GM18502 (cell line): ENCODE measurements around the gene NACC1.
A peak's percentile ranks its signal among the peaks of the same experiment; 100 is the strongest.

Experiments
- ATAC-seq: cut with Tn5 transposase; IDR thresholded peaks from one replicate; pipeline ENCODE4 v1.9.1; 2021; ENCODE audit warnings: mild to moderate bottlenecking; ENCODE audit not compliant: unreplicated experiment, poor library complexity

The NACC1 gene

DNA sequence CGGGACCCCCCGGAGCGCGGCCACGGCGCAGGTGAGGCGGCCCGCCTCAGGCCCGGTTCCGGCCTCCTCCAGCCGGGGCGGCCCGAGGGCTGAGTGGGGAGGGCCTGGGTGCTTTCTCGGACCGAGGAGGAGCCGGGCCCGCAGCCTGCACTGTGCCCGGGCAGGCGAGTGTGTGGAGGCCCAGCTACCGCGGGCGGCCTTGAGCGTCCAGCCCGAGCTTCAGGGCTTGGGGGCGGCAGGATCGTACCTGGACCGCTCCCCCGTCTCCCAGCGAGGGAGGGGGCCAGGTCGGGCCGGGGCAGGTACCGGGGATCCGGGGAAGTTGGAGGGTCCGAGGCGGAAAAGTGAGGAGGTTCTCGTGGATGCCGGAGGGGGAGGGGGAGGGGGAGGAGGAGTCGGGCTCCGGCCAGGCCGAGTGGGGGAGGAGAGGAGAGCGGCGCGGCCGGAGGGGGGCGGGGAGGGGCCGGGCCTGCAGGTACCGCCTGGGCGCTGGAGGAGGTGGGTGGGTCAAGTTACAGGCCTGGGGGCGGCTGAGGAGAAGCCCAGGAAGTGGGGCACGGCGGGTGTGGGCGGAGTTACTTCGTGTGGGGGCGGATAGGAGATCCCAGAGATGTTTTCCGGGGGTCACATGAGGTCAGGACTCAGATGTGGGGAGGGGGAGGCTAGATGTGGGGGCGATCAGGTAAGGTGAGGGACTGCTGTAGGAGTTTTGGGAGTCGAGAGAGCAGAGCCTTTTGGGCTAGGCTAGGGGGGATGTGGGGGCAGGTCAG is 545 bp downstream of the NACC1 start:
- ATAC-seq, result peak; percentile 12

DNA sequence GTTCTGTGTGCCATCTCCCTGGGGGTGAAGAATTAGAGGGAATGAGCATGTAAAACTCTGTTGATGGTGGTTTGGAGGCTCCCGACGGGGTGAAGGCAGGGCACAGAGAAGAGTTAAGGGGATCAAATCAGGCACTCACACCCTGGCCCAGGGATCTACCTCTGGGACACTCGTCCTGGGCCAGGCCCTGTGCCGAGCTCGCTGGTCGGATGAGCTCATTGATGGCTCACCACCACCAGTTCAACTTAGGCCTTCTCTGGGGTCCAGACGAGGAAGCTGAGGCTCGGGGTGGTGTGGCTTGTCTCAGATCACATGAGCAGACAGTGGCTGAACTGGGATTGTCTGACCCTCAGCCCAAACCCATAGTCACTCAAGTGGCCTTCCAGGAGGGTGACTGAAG is 1.6 kb downstream of the NACC1 start:
- ATAC-seq, result no peak

- no peak for ATAC-seq
Measured at GRCh38 chr19:13120031-13120430, 2.0 kb downstream of the NACC1 start.

DNA sequence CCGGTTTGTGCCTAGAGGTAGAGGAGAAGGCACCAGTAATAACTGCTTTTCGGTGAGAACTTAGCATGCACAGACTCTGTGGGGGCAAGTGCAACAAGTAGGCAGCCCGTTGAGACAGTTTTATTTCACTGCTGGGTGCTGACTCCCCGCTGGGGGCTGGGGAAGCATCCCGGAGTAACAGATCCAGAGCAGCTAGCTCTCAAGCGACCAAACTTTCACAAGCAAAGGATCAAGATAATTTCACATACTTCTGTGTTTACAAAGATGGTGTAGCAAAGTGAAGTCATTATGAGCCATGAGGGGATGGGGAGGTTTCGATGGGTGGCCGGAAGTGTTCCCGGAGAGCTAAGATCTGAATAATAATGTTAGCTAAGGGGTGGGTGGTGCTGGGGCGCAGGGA is 2.8 kb downstream of the NACC1 start:
- ATAC-seq, result no peak

DNA sequence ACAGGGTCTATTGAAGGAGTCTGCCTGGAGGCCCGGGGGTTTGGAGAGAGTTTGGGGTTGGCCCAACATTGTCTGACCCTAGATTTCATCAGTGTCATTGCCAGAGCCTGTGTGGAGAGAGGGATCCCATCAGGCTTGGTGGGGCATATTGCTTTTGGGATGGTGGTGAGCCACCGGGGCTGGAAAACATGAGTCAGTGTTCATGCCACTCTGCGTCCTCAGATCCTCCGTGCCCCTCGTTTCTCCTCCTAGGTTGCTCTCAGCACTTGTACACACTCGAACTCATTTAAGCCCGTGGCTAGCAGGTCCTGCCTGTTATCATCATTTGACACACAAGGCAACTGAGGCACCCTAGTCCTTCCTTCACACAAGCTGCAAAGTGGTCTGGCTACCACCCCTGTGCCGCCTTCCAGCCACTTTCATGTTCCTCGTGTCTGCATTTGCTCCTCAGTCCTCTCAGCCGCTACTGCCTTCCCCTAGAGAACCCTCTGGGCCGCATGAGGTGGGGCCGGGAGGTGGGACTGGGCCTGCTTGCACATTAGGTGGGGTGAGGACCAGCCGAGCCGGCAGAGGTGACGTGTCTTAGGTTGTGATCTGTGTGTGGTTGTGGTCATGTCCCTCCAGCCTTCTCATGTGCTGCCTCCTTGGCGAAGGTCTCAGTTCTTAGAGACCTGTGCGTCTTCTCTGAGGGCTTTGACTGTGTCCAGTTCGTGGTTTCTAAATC is 3.6 kb downstream of the NACC1 start:
- ATAC-seq, result no peak

- no peak for ATAC-seq
Measured at GRCh38 chr19:13122275-13122878, 4.3 kb downstream of the NACC1 start.

- ATAC-seq, result no peak
Measured at GRCh38 chr19:13122980-13123957, 5.2 kb downstream of the NACC1 start.

DNA sequence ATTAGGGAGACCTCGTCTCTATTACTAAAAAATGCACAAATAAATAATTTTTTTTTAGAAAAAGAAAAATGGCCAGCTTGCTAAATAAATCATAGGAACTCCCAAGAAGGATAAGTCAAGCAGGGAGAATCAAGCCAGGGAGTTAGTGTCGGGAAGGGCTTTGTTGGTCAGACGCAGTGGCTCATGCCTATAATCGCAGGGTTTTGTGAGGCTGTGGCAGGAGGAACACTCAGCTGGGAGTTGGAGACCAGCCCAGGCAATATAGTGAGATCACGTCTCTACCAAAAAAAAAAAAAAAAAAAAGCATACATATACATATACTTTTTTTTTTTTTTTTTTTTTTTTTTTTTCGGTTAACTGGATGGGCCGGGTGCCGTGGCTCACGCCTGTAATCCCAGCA is 9.0 kb downstream of the NACC1 start:
- ATAC-seq, result no peak

DNA sequence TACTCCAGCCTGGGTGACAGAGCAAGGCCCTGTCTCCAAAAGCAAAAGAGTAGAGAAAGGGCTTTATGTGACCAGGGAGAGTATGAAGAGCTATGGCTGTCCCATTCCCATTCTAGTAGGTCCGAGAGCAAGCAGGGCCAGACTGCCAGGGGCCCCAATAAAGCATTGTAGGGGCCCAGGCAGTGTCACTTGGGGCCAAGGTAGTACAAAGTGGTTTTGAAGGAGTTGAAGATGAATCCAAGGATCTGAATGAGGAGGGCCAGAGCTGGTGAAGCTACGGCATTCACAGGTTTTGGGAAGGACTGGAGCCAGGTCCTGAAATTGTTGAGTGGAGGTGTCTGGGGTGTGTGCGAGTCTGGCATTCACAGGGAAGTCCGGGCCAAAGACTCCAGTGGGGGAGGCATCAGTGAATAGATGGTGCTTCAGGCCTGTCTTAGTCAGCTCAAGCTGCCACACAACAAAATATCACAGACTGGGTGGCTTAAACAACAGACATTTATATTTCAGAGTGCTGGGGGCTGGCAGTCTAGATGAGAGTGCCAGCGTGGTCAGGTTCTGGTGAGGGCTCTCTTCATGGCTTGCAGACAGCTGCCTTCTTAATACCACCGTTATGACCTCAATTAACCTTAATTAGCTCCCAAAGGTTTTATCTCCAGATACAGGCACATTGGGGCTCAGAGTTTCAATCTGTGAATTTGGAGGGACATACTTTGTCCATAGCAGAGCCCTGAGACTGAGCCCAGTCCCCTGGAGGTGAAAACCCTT is 9.9 kb downstream of the NACC1 start:
- no peak for ATAC-seq

DNA sequence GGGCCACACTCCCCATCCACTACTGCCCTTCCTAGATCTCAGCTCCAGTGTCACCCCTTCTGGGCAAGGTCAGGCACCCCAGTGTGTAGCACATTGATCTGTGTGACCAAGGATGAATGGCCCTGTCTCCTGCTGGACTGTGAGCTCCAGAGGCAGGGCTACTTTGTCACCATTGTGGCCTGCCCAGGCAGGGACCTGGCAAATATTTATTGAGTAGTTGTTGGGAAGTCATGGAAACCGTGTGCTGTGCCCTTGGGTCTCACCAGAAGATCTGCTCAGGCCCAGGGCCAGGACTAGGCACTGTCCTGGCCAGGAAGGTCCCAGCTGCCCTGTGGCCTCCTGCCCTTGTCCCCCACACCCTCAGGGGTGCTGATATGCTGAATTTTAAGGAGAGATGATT is 10.5 kb downstream of the NACC1 start:
- ATAC-seq, result no peak

DNA sequence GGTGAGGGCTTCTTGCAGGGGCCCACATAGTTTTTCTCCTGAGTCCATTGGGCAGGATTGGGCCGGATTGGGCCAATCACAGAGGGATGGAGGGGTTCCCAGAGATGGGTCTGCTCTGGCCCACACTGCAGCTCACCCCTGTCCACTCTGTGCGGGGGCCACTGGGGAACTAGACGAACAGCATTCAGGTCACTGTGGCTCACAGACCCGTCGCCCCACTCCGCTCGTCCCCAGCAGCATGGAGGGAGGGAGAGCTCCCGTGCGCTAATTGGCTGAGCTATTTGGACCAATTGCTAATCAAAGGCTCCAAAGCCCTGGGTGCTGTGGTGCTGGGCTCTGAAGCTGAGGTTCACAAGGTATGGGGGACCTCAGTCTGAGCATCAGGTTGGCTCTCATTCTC is 11.3 kb downstream of the NACC1 start:
- ATAC-seq, result no peak

DNA sequence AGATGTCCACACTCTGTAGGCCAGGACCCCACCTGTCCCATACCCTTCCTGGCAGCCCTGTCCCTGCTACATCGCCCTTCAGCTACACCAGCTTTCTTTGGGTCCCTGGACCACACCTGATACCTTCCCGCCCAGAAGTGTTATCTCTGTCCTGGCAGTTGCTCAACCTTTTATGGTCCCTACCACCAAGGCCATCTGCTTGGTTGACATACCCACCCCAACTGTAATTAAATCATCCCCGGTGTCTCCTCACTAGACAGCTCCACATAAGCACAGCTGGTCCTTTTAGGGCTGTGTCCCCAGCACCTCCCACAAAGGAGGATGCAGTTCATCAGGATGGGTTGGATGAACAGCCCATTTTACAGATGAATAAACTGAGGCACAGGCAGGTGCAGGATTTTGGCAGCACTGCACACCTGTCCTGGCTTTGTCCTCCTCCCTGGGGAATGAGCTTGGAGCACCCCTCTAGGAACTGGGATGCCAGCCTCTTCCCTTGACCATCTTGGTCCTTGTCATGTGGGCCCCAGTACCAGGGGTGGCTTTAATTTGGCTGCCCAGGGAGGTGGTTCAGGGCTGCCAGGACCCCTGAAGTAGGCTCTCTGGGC is 12.9 kb downstream of the NACC1 start:
- ATAC-seq, result no peak

DNA sequence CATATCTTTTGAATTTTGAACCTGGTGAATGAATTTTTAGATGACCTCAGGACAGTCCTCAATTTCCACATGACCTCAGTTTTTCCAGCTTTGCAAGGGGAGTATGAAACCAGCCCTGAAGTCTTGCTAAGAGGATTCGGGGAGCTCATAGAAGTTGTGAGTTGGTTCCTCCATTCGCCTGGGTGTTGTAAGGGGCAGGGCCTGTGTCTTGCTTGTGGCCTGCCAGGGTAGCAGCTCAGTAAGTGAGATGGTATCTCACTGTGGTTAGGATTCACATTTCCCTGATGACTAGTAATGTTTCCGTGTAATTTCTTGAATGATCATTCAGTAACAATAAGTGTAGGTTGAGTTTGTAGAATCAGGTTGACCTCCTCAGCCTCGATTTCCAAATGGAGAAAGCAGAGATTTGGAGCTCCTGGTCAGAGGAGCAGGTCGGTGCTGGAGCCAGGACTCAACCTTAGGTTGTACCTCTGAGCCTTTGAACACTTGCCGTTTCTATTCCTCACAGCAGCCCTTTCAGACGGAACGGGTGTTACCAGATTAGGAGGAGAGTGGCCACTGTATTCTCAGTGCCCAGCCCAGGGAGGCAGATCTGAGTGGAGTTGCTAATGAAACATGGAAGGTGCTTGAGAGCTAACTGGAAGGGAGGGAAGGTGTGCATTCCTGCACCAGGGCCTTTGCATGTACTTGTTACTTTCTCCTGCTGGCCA is 14.6 kb downstream of the NACC1 start:
- ATAC-seq, result no peak

DNA sequence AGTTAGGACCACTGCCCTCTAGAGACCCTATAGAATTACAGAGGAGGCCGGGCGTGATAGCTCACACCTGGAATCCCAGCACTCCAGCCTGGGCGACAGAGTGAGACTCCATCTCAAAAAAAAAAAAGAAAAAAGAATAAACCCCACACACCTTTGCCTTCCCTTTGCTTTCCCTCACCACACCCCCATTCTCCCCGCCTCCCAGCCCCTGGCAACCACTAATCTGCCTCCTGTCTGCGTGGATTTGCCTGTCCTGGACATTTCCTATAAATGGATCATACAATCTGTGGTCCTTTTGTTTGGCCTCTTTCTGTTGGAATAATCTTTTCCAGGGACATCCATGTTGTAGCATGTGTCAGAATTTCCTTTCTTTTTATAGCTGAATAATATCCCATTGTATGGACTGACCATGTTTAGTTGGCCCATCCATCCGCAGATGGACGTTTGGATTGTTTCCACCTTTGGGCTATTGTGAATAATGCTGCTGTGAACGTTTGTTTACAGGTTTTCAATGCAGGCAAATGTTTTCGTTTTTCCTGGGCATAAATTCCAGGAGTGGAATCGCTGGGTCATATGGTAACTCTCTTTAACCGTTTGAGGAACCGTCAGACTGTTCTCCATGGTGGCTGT is 15.3 kb downstream of the NACC1 start:
- ATAC-seq, result no peak

DNA sequence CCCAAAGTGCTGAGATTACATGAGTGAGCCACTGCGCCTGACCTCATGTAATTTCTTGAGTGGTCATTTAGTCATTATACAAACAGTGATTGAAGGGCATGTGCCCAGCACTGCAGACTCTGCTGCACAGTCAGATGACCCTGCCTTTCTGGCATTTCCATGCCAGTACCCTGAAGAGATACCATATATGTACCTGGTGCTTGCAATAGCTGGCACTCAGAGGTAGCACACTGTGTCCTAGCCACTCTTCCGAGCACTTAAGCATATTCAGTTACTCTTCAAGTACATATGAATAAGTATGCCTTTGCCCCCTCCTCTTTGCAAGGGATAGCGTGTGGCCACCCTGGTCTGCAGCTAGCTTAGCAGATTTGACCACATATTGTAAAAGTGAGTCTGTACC is 16.6 kb downstream of the NACC1 start:
- no peak for ATAC-seq

DNA sequence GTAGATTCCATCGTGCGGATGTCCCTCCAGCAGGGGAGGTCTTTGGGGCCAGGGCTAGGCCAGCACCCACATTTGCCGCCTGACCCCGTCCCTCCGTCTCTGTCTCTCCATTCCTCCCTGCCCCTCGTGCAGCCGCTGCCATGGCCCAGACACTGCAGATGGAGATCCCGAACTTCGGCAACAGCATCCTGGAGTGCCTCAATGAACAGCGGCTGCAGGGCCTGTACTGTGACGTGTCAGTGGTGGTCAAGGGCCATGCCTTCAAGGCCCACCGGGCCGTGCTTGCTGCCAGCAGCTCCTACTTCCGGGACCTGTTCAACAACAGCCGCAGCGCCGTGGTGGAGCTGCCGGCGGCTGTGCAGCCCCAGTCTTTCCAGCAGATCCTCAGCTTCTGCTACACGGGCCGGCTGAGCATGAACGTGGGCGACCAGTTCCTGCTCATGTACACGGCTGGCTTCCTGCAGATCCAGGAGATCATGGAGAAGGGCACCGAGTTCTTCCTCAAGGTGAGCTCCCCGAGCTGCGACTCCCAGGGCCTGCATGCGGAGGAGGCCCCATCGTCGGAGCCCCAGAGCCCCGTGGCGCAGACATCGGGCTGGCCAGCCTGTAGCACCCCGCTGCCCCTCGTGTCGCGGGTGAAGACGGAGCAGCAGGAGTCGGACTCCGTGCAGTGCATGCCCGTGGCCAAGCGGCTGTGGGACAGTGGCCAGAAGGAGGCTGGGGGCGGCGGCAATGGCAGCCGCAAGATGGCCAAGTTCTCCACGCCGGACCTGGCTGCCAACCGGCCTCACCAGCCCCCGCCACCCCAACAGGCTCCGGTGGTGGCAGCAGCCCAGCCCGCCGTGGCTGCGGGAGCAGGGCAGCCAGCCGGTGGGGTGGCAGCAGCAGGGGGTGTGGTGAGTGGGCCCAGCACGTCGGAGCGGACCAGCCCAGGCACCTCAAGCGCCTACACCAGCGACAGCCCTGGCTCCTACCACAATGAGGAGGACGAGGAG is 17.3 kb downstream of the NACC1 start:
- ATAC-seq, result no peak

DNA sequence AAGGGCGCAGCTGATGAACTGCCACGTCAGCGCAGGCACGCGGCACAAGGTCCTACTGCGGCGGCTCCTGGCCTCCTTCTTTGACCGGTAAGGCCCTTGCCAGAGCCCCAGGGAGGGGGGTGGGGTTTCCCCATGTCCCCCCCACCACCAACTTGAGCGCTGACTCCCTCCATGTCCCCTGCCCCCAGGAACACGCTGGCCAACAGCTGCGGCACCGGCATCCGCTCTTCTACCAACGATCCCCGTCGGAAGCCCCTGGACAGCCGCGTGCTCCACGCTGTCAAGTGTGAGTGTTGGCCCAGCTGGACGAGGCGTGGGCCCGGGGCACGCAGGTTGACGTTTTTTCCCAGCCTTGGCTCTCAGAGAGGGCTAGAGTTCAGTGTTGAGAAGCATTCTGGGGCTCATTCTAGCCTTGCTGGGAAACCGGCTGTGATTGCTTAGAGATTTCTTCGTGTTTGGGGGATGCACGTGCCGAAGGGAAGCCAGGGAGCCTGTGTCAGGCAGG is 19.3 kb downstream of the NACC1 start:
- no peak for ATAC-seq
